NCI-H146 (cell line): ENCODE results near the gene CABLES1.
"Not testable (repeated sequence)": the region's sequence is repeated elsewhere in the genome, so short reads cannot be mapped to it uniquely, and the experiment has no call there.

Experiments used
- DNase-seq: peaks from one replicate; lab custom pipeline; 2025; lab: John Stamatoyannopoulos, UW

CABLES1 gene

GRCh38 chr18:23268641-23269040 lies 133.4 kb downstream of the CABLES1 start:
- no peak for DNase-seq

- DNase-seq = not testable (repeated sequence)
Measured at GRCh38 chr18:23269068-23269467, 133.8 kb downstream of the CABLES1 start.

- no peak for DNase-seq
Measured at GRCh38 chr18:23269928-23270327, 134.6 kb downstream of the CABLES1 start.

GRCh38 chr18:23270986-23271680 lies 135.8 kb downstream of the CABLES1 start:
- no peak for DNase-seq

- DNase-seq = no peak
Measured at GRCh38 chr18:23272498-23273232, 137.4 kb downstream of the CABLES1 start.

- no peak for DNase-seq
Measured at GRCh38 chr18:23273443-23273966, 138.2 kb downstream of the CABLES1 start.

GRCh38 chr18:23274638-23275482 lies 139.6 kb downstream of the CABLES1 start:
- DNase-seq = no peak

GRCh38 chr18:23276451-23276850 lies 141.2 kb downstream of the CABLES1 start:
- no peak for DNase-seq

- no peak for DNase-seq
Measured at GRCh38 chr18:23277399-23277798, 142.1 kb downstream of the CABLES1 start.

- no peak for DNase-seq
Measured at GRCh38 chr18:23279931-23280330, 144.6 kb downstream of the CABLES1 start.

GRCh38 chr18:23280844-23281243 lies 145.6 kb downstream of the CABLES1 start:
- no peak for DNase-seq

GRCh38 chr18:23281626-23282436 lies 146.5 kb downstream of the CABLES1 start:
- no peak for DNase-seq

- no peak for DNase-seq
Measured at GRCh38 chr18:23282437-23282781, 147.1 kb downstream of the CABLES1 start.

GRCh38 chr18:23283916-23284430 lies 148.7 kb downstream of the CABLES1 start:
- no peak for DNase-seq

GRCh38 chr18:23284629-23285028 lies 149.3 kb downstream of the CABLES1 start:
- no peak for DNase-seq

- not testable (repeated sequence) for DNase-seq
Measured at GRCh38 chr18:23285581-23285980, 150.3 kb downstream of the CABLES1 start.

- DNase-seq = no peak
Measured at GRCh38 chr18:23291456-23292205, 156.3 kb downstream of the CABLES1 start.

GRCh38 chr18:23300231-23300805 lies 165.0 kb downstream of the CABLES1 start:
- DNase-seq = no peak

- DNase-seq = peak; percentile 85
Measured at GRCh38 chr18:23301972-23302371, 166.7 kb downstream of the CABLES1 start.

- DNase-seq = no peak
Measured at GRCh38 chr18:23302511-23302850, 167.2 kb downstream of the CABLES1 start.
